Type B pancreatic cell (in vitro differentiated cells): ENCODE results near the gene MRPL34. TPM values are rescaled to one million over a fixed set of nuclear protein-coding genes. Genes with fewer than 3 reads are reported as not detected.

Experiments
- DNase-seq: peaks from one replicate; pipeline ENCODE4 v3.0.0; 2021; ENCODE audit warnings: mixed read lengths; ENCODE audit not compliant: unreplicated experiment; ENCODE audit errors: extremely low spot score
- H3K27ac Mint-ChIP-seq: 2 replicates; pipeline ENCODE4 v1.8.0; 2021; ENCODE audit warnings: mild to moderate bottlenecking, mixed read lengths
- H3K27me3 Mint-ChIP-seq: 2 replicates; pipeline ENCODE4 v1.8.0; 2021; ENCODE audit warnings: mixed read lengths
- H3K36me3 Mint-ChIP-seq: 2 replicates; pipeline ENCODE4 v1.8.0; 2021; ENCODE audit warnings: mixed read lengths
- H3K4me1 Mint-ChIP-seq: one replicate; pipeline ENCODE4 v1.8.0; 2021; ENCODE audit warnings: mixed read lengths; ENCODE audit not compliant: unreplicated experiment
- H3K4me3 Mint-ChIP-seq: 2 replicates; pipeline ENCODE4 v1.8.0; 2021; ENCODE audit warnings: mild to moderate bottlenecking, mixed read lengths
- H3K9me3 Mint-ChIP-seq: 2 replicates; pipeline ENCODE4 v1.8.0; 2021; ENCODE audit warnings: mixed read lengths
- total RNA-seq: library from RNA; stranded (reverse); gene quantifications from 2 replicates; pipeline ENCODE4 v1.2.1, GENCODE V29; 2021; ENCODE audit warnings: low replicate concordance
- TF ChIP-seq, protein P1 (sequence below): fragments of 200-600 bp; sonication (generic); conservative IDR thresholded peaks from 2 replicates; pipeline ENCODE4 v1.5.0; 2021; ENCODE audit warnings: antibody characterized with exemption, mild to moderate bottlenecking

Gene MRPL34
- total RNA-seq, 1 donor from 2014 or later = 79.2 TPM

DNA sequence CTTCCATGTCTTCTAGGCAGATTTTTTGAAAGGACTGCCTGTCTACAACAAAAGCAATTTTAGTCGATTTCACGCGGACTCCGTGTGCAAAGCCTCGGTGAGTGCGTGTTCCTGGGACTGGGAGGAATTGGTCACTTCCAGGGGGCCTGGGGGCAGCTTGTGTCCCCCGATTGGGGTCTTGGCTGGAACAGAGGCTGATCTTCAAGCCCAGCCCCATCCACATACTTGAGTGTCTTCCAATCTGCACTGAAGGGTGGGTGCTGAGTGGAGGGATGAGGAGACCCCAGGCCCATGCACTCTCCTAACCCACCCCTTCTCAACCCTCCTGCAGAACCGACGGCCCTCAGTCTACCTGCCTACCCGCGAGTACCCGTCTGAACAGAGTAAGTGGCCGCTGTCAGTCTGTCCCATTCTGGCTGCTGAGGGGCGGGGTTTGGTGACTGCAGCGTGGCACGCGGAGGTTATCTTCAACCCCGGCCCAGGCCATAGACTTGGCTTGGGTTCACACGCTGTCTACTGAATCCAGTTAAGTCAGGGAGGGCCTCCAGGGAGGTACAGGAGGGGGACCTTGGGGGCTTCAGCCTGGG, 8.4 kb downstream of the MRPL34 start:
- peaks cover 12% of the 10 kb centered on the region for H3K36me3 Mint-ChIP-seq
- TF ChIP-seq, protein P1, sequence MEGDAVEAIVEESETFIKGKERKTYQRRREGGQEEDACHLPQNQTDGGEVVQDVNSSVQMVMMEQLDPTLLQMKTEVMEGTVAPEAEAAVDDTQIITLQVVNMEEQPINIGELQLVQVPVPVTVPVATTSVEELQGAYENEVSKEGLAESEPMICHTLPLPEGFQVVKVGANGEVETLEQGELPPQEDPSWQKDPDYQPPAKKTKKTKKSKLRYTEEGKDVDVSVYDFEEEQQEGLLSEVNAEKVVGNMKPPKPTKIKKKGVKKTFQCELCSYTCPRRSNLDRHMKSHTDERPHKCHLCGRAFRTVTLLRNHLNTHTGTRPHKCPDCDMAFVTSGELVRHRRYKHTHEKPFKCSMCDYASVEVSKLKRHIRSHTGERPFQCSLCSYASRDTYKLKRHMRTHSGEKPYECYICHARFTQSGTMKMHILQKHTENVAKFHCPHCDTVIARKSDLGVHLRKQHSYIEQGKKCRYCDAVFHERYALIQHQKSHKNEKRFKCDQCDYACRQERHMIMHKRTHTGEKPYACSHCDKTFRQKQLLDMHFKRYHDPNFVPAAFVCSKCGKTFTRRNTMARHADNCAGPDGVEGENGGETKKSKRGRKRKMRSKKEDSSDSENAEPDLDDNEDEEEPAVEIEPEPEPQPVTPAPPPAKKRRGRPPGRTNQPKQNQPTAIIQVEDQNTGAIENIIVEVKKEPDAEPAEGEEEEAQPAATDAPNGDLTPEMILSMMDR = no peak
- no peak overlapping the region for H3K27ac Mint-ChIP-seq
- no peak overlapping the region for H3K4me3 Mint-ChIP-seq
- H3K9me3 Mint-ChIP-seq = no peaks in the 10 kb centered on the region
- H3K4me1 Mint-ChIP-seq = peaks cover 13% of the 10 kb centered on the region
- peak; percentile 69 for DNase-seq
- no peaks in the 10 kb centered on the region for H3K27me3 Mint-ChIP-seq

DNA sequence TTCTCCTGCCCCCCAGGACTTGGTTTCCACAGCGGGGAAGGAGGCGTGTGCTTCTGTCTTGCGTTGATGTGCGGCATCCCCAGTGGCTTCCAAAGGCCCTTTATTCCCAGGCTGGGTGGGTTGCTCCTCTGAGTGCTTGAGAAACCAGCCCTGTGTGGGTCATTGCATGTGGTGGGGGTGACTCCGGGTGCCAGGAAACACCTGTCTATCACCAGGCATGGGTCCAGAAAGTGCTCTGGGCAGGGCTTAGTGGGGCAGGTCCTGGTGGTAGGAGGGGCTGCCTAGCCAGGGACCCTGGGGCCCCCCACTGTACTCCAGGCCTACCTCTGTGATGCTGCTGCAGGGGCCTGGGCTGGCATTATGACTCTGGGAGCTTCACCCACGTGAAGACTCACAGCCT, 13.3 kb downstream of the MRPL34 start:
- peaks cover 8% of the 10 kb centered on the region for H3K36me3 Mint-ChIP-seq
- no peaks in the 10 kb centered on the region for H3K27me3 Mint-ChIP-seq
- no peak overlapping the region for H3K4me3 Mint-ChIP-seq
- no peaks in the 10 kb centered on the region for H3K4me1 Mint-ChIP-seq
- no peak overlapping the region for H3K27ac Mint-ChIP-seq
- no peaks in the 10 kb centered on the region for H3K9me3 Mint-ChIP-seq
- no peak for DNase-seq
- TF ChIP-seq, protein P1 = no peak

DNA sequence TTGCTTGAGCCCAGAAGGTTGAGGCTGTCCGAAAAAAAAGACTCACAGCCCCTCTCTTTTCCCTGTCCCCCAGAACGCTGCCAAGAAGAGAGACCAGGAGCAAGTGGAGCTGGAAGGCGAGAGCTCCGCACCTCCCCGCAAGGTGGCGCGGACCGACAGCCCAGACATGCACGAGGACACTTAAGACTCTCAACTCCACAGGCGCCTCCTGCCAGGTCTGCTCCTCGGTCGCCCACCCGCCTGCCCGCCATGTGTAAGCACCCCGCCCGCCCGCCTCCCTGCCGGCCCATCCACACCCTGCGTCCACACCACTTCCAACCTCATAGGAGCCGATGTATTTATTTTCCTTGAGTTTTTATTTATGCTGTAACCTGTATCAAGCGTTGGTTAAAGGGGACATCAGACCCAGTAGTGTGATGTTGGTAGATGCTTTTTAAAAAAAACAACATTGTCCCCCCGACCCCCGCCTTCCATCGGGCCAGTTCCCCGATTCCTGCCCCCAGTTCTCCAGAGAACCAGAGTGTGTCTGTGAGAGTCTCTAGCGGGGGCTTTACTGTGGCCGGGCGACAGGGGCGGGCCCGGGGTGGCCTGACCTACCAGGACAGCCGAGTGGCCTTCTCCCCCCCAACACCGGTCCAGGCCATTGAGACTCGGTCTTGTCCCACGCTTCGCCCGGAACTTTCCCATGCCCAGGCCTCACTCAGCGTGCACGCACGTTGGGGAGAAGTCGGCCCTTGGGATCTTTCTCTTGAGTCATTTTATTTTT, 14.0 kb downstream of the MRPL34 start:
- TF ChIP-seq, protein P1 = no peak
- Mint-ChIP-seq H3K27ac (no peak overlapping the region), H3K9me3 (no peaks in the 10 kb centered on the region), H3K4me3 (no peak overlapping the region), H3K36me3 (peaks cover 8% of the 10 kb centered on the region), H3K4me1 (no peaks in the 10 kb centered on the region), H3K27me3 (no peaks in the 10 kb centered on the region)
- DNase-seq = no peak

DNA sequence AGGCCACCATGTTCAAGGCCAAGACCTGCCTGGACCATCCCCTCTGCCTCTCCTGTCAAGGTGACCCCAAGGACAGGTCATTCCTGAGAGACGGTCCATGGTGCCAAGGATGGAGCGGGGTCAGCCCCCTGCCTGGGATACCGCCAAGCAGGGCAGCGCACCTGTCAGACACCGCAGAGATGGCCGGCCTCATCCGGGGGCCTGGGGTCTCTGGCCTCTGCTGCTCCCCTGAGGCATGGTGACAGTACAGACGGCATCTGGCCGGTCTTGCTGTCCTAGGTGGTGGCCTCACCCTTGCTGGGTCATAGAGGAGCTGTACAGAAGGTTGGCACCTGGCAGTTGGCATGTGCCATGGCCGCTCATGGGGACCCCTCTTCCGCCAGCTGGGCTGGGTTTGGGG, 14.8 kb downstream of the MRPL34 start:
- H3K9me3 Mint-ChIP-seq = no peaks in the 10 kb centered on the region
- H3K27ac Mint-ChIP-seq = no peak overlapping the region
- TF ChIP-seq, protein P1 = no peak
- H3K36me3 Mint-ChIP-seq = peaks cover 8% of the 10 kb centered on the region
- H3K4me1 Mint-ChIP-seq = no peaks in the 10 kb centered on the region
- H3K4me3 Mint-ChIP-seq = no peak overlapping the region
- no peak for DNase-seq
- H3K27me3 Mint-ChIP-seq = no peaks in the 10 kb centered on the region

DNA sequence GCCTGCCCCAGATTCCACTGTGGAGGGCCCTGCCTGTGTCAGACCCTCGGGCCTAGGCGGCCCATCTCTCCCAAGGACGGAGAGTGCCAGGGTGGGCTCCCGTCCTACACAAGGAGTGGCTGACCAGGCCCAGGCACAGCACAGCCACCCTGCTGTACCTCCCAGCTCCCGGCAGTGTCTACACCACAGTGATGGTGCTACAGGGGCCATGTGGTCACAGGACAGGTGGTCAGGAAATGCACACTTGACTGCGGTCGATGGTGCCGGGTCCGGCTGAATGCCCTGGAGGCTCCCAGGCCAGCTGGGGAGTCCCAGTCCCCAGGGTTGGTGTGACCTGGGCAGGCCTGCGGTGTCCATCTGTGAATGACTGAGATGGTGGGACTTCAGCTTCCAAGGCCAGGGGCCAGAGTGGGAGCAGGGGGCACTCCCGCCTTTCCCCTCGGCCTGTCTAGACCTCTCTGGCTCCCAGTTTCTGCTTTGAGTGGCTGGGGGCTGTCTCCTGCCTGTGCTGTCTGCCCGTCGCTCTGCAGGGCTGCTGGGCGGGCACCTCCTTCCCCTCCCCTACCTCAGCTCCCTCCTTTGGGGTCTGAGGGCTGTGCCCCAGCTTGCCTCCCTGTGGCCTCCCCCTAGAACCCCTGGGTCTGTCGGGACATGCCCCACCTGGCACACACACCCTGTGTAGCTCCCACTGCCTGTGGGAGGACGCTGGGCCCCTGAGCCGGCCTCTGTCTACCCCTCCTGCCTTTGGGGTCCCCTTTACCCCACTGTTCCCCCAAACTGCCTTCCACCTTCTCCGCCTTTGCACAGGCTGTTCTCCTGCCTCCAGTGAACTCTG, 16.2 kb downstream of the MRPL34 start:
- no peak for DNase-seq
- no peaks in the 10 kb centered on the region for H3K4me1 Mint-ChIP-seq
- peaks cover 3% of the 10 kb centered on the region for H3K36me3 Mint-ChIP-seq
- H3K4me3 Mint-ChIP-seq = no peak overlapping the region
- H3K27me3 Mint-ChIP-seq = no peaks in the 10 kb centered on the region
- H3K9me3 Mint-ChIP-seq = no peaks in the 10 kb centered on the region
- peak overlapping the region; percentile 74 for H3K27ac Mint-ChIP-seq
- TF ChIP-seq, protein P1 = no peak
